ENCODE measurements around the gene KIAA1217.

Gene KIAA1217

GRCh38 chr10:24574161-24574560 lies 365.2 kb downstream of the KIAA1217 start:
- TF ChIP-seq, protein P1, sequence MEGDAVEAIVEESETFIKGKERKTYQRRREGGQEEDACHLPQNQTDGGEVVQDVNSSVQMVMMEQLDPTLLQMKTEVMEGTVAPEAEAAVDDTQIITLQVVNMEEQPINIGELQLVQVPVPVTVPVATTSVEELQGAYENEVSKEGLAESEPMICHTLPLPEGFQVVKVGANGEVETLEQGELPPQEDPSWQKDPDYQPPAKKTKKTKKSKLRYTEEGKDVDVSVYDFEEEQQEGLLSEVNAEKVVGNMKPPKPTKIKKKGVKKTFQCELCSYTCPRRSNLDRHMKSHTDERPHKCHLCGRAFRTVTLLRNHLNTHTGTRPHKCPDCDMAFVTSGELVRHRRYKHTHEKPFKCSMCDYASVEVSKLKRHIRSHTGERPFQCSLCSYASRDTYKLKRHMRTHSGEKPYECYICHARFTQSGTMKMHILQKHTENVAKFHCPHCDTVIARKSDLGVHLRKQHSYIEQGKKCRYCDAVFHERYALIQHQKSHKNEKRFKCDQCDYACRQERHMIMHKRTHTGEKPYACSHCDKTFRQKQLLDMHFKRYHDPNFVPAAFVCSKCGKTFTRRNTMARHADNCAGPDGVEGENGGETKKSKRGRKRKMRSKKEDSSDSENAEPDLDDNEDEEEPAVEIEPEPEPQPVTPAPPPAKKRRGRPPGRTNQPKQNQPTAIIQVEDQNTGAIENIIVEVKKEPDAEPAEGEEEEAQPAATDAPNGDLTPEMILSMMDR (IDR thresholded peaks at IDR 0.05), result no peak
- no peak for DNase-seq (ENCODE audit: low spot score)

DNA sequence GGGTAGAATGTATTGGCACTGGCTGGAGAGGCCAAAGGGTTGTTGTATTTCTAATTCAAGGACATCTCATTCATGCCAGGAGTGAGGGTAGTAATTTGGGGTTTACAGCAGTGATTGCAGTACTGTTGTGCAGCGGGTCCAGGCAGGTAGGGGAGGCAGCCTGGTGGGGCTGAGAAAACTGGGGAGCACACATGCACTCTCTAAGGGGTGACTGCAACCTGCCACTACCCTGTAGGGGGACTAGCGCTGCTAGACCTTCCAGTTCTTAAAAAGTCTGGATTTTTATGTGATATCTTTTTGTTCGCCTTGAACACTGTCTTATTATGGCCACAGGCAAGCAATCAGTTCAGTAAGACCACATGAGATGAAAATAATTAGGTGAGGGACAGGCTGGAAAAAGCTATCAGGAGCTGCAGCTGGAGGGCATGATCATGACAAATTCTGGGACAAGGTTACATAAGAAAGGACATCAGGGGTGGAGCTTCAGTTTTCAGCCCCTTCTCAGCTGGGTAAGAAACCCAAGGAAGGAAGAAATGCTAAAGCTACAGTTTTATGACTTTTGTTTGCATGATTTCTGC lies 365.7 kb downstream of the KIAA1217 start:
- no peak overlapping the region for H3K27ac ChIP-seq
- TF ChIP-seq, protein P1 (IDR thresholded peaks at IDR 0.05), result no peak

More at GRCh38 chr10:24574161-24574560, 365.2 kb downstream of the KIAA1217 start:
- no peak overlapping the region for H3K27ac ChIP-seq
- H3K4me3 ChIP-seq, result no peak overlapping the region

DNA sequence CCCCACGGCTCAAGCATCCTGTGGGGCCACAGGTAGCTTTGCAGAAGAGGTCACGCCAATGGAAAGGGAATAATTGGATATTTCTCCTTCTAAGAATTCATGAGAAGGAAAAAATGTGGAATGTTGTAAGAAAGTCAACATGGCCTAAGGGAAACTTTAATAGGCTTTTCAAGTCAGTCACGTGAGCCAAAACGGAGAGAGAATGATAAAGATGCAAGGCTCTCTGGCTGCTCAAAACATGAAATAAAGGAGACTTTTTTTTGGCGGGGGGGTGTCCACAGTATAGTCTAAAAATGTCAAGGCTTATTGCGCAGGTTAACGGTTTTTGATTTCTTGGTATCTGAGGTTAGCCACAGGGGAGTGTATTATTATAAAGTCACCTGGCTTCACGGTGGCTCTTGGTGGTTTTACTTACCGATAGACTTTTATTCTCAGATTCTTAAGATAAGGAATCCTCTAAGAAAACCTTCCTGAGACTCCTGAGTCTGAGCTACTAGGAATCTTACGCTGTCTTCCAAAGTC lies 366.6 kb downstream of the KIAA1217 start:
- no peak overlapping the region for H3K4me3 ChIP-seq
- TF ChIP-seq, protein P1 (IDR thresholded peaks at IDR 0.05), result no peak
- H3K27ac ChIP-seq, result no peak overlapping the region
- no peak for DNase-seq (ENCODE audit: low spot score)

More for the DNA sequence above, 365.7 kb downstream of the KIAA1217 start:
- DNase-seq (ENCODE audit: low spot score), result no peak
- no peak overlapping the region for H3K4me3 ChIP-seq

DNA sequence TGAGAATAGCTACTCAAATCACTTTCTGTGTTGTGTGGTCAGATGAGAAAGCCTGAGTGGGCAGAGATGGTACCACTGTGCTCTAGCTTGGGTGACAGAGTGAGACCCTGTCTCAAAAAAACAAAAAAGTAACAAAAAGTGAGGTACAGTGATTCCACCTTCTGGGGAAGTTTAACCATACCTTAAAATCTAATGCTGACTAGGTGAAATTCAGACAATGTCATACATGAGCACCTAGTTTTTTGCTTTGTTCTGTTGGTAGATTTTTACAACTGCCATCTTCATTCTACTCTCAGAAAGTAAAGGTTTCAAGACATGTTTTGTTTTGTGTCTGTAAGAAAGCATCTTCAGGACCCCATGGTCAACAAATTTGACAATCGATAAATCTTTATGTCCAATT lies 370.5 kb downstream of the KIAA1217 start:
- no peak overlapping the region for H3K27ac ChIP-seq
- TF ChIP-seq, protein P1 (IDR thresholded peaks at IDR 0.05), result no peak
- H3K4me3 ChIP-seq, result no peak overlapping the region
- no peak for DNase-seq (ENCODE audit: low spot score)

DNA sequence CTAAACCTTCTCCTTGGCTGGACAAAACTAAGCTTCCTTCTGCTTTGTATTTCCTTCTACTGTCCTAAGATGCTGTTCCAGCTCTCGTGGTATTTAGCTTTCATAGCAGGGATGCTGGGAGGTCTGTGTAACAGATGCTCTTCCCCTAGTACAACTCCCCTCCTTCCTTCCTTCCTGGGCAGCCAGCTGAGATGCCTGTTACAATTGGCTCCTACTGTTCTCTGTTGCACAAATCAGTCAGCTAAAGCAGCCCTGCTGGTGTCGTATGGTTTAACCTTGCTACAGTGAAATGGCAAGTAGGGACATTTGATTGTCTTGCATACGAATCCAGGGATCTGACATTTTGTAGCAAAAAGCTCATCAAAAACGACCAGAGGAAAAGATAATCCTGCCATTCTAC lies 371.0 kb downstream of the KIAA1217 start:
- no peak overlapping the region for H3K4me3 ChIP-seq
- no peak overlapping the region for H3K27ac ChIP-seq
- TF ChIP-seq, protein P1 (IDR thresholded peaks at IDR 0.05), result no peak
- no peak for DNase-seq (ENCODE audit: low spot score)

DNA sequence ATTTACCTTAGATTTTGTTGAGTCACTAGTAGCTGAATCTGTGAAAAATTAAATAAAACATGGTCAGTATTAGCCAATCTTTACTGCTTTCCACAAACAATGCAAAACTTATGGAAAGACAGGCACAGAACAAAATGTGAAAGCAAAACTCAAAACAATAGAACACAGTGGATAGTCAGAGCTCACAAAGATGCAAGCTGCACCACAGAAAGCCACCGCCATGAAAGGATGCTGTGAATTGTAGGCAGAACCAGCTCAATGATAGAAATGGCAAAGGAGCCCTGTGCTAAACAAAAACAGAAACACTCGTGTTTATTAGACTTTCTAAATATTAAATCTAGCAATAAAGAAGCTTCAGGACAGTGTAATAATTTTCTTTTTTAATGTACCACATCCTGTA lies 380.3 kb downstream of the KIAA1217 start:
- Histone ChIP-seq H3K4me3 (no peak overlapping the region), H3K27ac (no peak overlapping the region)
- TF ChIP-seq, protein P1 (IDR thresholded peaks at IDR 0.05), result no peak
- DNase-seq (ENCODE audit: low spot score), result no peak
